OCI-LY7 (cell line): ENCODE measurements around the gene IMPA2. TPM values are rescaled to one million over a fixed set of nuclear protein-coding genes. Genes with fewer than 3 reads are reported as not detected.
A peak's percentile ranks its signal among the peaks of the same experiment; 100 is the strongest.

ENCODE experiments used
- BruUV-seq: library from RNA; stranded (reverse); fragments of 400-500 nt; replicated peaks from 2 replicates; lab custom pipeline; 2021; lab: Mats Ljungman, UMichigan
- CTCF ChIA-PET: fragments of 300-600 bp; sonication (Branson Sonifier 250); formaldehyde crosslinking; loops from one replicate; lab custom pipeline; 2022; ENCODE audit warnings: antibody characterized with exemption; ENCODE audit not compliant: unreplicated experiment; lab: Charles Lee
- POLR2A ChIA-PET: fragments of 300-600 bp; sonication (Branson Sonifier 250); formaldehyde crosslinking; loops from one replicate; lab custom pipeline; 2022; ENCODE audit warnings: antibody characterized with exemption; lab: Charles Lee
- DNase-seq: peaks from one replicate; pipeline ENCODE4 v3.0.0-alpha.2; 2015; ENCODE audit warnings: low spot score
- H2AFZ ChIP-seq: fragments of 200-600 bp; sonication (generic), shearing (Covaris generic); 2 replicates; pipeline ENCODE4 v1.6.1; 2014; ENCODE audit warnings: mild to moderate bottlenecking, antibody characterized with exemption, low read length, moderate library complexity
- H3K27ac ChIP-seq: fragments of 200-600 bp; sonication (generic); 2 replicates; pipeline ENCODE4 v1.5.1; 2014; ENCODE audit warnings: mixed run types, low read depth, mild to moderate bottlenecking, moderate library complexity, low read length, inconsistent platforms; ENCODE audit not compliant: poor library complexity, severe bottlenecking
- H3K36me3 ChIP-seq: fragments of 200-600 bp; sonication (generic); 2 replicates; pipeline ENCODE4 v1.6.1; 2014; ENCODE audit warnings: mild to moderate bottlenecking, antibody characterized with exemption, low read length, moderate library complexity, mixed read lengths; ENCODE audit not compliant: insufficient read depth
- H3K4me1 ChIP-seq: fragments of 200-600 bp; sonication (generic); 2 replicates; pipeline ENCODE4 v1.5.1; 2014; ENCODE audit warnings: mild to moderate bottlenecking, low read length; ENCODE audit not compliant: insufficient read depth, poor library complexity, severe bottlenecking
- H3K4me2 ChIP-seq: fragments of 200-600 bp; sonication (generic); 2 replicates; pipeline ENCODE4 v1.6.1; 2014; ENCODE audit warnings: mild to moderate bottlenecking, low read length
- H3K4me3 ChIP-seq: fragments of 200-600 bp; sonication (generic); 2 replicates; pipeline ENCODE4 v1.5.1; 2014; ENCODE audit warnings: mild to moderate bottlenecking, low read depth, low read length; ENCODE audit not compliant: poor library complexity, severe bottlenecking
- H3K79me2 ChIP-seq: fragments of 200-600 bp; sonication (generic); 2 replicates; pipeline ENCODE4 v1.6.1; 2016; ENCODE audit warnings: low read depth, mild to moderate bottlenecking, low read length, moderate library complexity, mixed read lengths; ENCODE audit not compliant: insufficient read depth
- H3K9me2 ChIP-seq: fragments of 200-600 bp; sonication (generic); 2 replicates; pipeline ENCODE4 v1.6.1; 2016; ENCODE audit warnings: mild to moderate bottlenecking, low read length, mixed read lengths; ENCODE audit not compliant: insufficient read depth
- H3K9me3 ChIP-seq: fragments of 200-600 bp; sonication (generic); 2 replicates; pipeline ENCODE4 v1.6.1; 2014; ENCODE audit warnings: mild to moderate bottlenecking, mixed run types, low read length, mixed read lengths
- H4K20me1 ChIP-seq: fragments of 200-600 bp; sonication (generic); 2 replicates; pipeline ENCODE4 v1.6.1; 2014; ENCODE audit warnings: mild to moderate bottlenecking, antibody characterized with exemption, low read length, moderate library complexity, mixed read lengths; ENCODE audit not compliant: insufficient read depth
- EZH2phosphoT487 ChIP-seq: fragments of 200-600 bp; sonication (generic); IDR thresholded peaks from 2 replicates; pipeline ENCODE4 v1.6.1; 2018; ENCODE audit warnings: low read depth, borderline replicate concordance, mild to moderate bottlenecking, mixed run types, antibody characterized with exemption, low read length, moderate library complexity, mixed read lengths
- intact Hi-C: fragments of 100-400 bp; cut with micrococcal nuclease; formaldehyde crosslinking; loops from one replicate; pipeline ENCODE4 v1.10.0; 2022; ENCODE audit not compliant: unreplicated experiment
- total RNA-seq, 2 experiments: library from RNA; depleted of rRNA in 1 of 2; stranded (reverse); fragments of >200 nt in 1 of 2; shearing (Covaris generic) in 1 of 2; gene quantifications; 2 replicates each; pipeline ENCODE4 v1.2.3, GENCODE V29; 2014 to 2022
- TF ChIP-seq, protein P1 (sequence below): fragments of 200-600 bp; sonication (generic); conservative IDR thresholded peaks from 2 replicates; pipeline ENCODE4 v1.5.1; 2014; ENCODE audit warnings: mild to moderate bottlenecking, antibody characterized with exemption, low read length, moderate library complexity, mixed read lengths

IMPA2 gene
- total RNA-seq, 2 experiments from 2014 or later: 51.9 to 59.0 TPM

DNA sequence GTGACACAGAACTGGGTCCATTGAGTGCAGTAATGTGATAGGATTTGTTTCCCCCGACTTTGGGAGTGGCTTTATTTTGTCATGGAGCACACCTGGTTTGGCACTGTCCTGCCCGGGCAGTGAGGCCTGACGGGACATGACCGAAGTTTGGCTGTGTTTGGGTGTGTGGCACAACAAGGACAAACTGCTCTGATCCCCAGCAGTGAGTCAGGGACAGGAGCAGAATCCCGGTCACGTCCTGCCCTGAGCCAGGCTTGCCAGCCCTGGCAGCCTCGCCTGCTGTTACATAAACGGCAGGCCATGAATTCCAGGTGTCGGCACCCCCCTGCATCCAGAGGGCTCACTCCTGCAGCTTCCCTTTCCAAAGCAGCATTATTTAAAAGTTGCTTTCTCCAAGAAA is 45.7 kb downstream of the IMPA2 start:
- ChIA-PET CTCF (no interaction called here), POLR2A (no interaction called here)
- no peaks in the 10 kb centered on the region for H3K9me2 ChIP-seq
- no peaks in the 10 kb centered on the region for H3K9me3 ChIP-seq
- peaks cover 4% of the 10 kb centered on the region; the same call in 1 of the 2 replicates for H3K36me3 ChIP-seq
- H3K4me2 ChIP-seq: no peak overlapping the region
- TF ChIP-seq EZH2phosphoT487: no peak
- TF ChIP-seq, protein P1, sequence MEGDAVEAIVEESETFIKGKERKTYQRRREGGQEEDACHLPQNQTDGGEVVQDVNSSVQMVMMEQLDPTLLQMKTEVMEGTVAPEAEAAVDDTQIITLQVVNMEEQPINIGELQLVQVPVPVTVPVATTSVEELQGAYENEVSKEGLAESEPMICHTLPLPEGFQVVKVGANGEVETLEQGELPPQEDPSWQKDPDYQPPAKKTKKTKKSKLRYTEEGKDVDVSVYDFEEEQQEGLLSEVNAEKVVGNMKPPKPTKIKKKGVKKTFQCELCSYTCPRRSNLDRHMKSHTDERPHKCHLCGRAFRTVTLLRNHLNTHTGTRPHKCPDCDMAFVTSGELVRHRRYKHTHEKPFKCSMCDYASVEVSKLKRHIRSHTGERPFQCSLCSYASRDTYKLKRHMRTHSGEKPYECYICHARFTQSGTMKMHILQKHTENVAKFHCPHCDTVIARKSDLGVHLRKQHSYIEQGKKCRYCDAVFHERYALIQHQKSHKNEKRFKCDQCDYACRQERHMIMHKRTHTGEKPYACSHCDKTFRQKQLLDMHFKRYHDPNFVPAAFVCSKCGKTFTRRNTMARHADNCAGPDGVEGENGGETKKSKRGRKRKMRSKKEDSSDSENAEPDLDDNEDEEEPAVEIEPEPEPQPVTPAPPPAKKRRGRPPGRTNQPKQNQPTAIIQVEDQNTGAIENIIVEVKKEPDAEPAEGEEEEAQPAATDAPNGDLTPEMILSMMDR: no peak
- intact Hi-C loops: no loop called here
- H3K4me1 ChIP-seq: no peaks in the 10 kb centered on the region
- H4K20me1 ChIP-seq: no peaks in the 10 kb centered on the region
- H3K4me3 ChIP-seq: no peak overlapping the region
- H2AFZ ChIP-seq: no peak overlapping the region
- H3K27ac ChIP-seq: no peak overlapping the region
- no TSS peak for BruUV-seq
- DNase-seq: no peak
- no peaks in the 10 kb centered on the region for H3K79me2 ChIP-seq

- no peak overlapping the region for H3K27ac ChIP-seq
- H2AFZ ChIP-seq: no peak overlapping the region
- no peaks in the 10 kb centered on the region for H4K20me1 ChIP-seq
- ChIA-PET CTCF (no interaction called here), POLR2A (no interaction called here)
- no peak overlapping the region for H3K4me2 ChIP-seq
- H3K36me3 ChIP-seq: peaks cover 4% of the 10 kb centered on the region; the same call in 1 of the 2 replicates
- no TSS peak for BruUV-seq
- no peaks in the 10 kb centered on the region for H3K9me3 ChIP-seq
- no peaks in the 10 kb centered on the region for H3K4me1 ChIP-seq
- no peak overlapping the region for H3K4me3 ChIP-seq
- H3K9me2 ChIP-seq: no peaks in the 10 kb centered on the region
- no peak for DNase-seq
- intact Hi-C loops: no loop called here
- TF ChIP-seq, protein P1: no peak
- TF ChIP-seq EZH2phosphoT487: no peak
- no peaks in the 10 kb centered on the region for H3K79me2 ChIP-seq
These were observed 46.2 kb downstream of the IMPA2 start for GRCh38 chr18:12027480-12027879.

- Histone ChIP-seq H3K27ac (no peak overlapping the region), H3K4me2 (no peak overlapping the region), H3K4me1 (no peaks in the 10 kb centered on the region), H3K4me3 (no peak overlapping the region), H3K9me2 (no peaks in the 10 kb centered on the region), H2AFZ (no peak overlapping the region), H3K36me3 (peaks cover 4% of the 10 kb centered on the region; the same call in 1 of the 2 replicates), H4K20me1 (no peaks in the 10 kb centered on the region), H3K79me2 (no peaks in the 10 kb centered on the region), H3K9me3 (no peaks in the 10 kb centered on the region)
- no TSS peak for BruUV-seq
- ChIA-PET CTCF (no interaction called here), POLR2A (interaction anchor here (0.7 to 0.8 kb wide), 2 partner anchors 9 to 23 kb away, joined by 4 to 5 read pairs; no protein-coding TSS in a partner anchor)
- peak; percentile 20 for DNase-seq
- TF ChIP-seq EZH2phosphoT487: no peak
- TF ChIP-seq, protein P1: no peak
- intact Hi-C loops: no loop called here
These were observed 46.8 kb downstream of the IMPA2 start for GRCh38 chr18:12028040-12028628.
